ENCODE results near the gene PPP1R14C. TPM values are rescaled to one million over a fixed set of nuclear protein-coding genes. Genes with fewer than 3 reads are reported as not detected.

PPP1R14C gene
- total and polyA plus RNA-seq, 2 donors, result 0.42 to 1.9 TPM

GRCh38 chr6:150251566-150252186 is 108.8 kb downstream of the PPP1R14C start:
- no peaks in the 10 kb centered on the region for H3K4me1 ChIP-seq (ENCODE audit: control insufficient read depth in 2 of 2, insufficient read depth in 2 of 2, low read length in 2 of 2)
- H3K27me3 ChIP-seq (ENCODE audit: control insufficient read depth in 2 of 2, insufficient read depth in 1 of 2, low read length in 1 of 2), result no peaks in the 10 kb centered on the region
- 98% methylated on average over 6 of the region's 6 CpGs for WGBS
- H3K27ac ChIP-seq (ENCODE audit: low read depth in 1 of 2, low read length in 1 of 2), result peak overlapping the region in 1 of 2 donors; percentile 46
- peaks cover 0 to 6% of the 10 kb centered on the region in 2 donors for H3K9me3 ChIP-seq (ENCODE audit: control insufficient read depth in 2 of 2, insufficient read depth in 1 of 2, low read length in 1 of 2)
- H3K36me3 ChIP-seq (ENCODE audit: control insufficient read depth in 2 of 2, insufficient read depth in 2 of 2, low read length in 1 of 2), result no peaks in the 10 kb centered on the region
- no peak for DNase-seq (ENCODE audit: low read depth in 6 of 9, low spot score in 9 of 9)
- H3K4me3 ChIP-seq (ENCODE audit: low read length in 2 of 2), result no peak overlapping the region

GRCh38 chr6:150252714-150253444 is 110.0 kb downstream of the PPP1R14C start:
- no peak overlapping the region for H3K4me3 ChIP-seq (ENCODE audit: low read length in 2 of 2)
- no peaks in the 10 kb centered on the region for H3K4me1 ChIP-seq (ENCODE audit: control insufficient read depth in 2 of 2, insufficient read depth in 2 of 2, low read length in 2 of 2)
- 88% methylated on average over 6 of the region's 6 CpGs for WGBS
- no peaks in the 10 kb centered on the region for H3K36me3 ChIP-seq (ENCODE audit: control insufficient read depth in 2 of 2, insufficient read depth in 2 of 2, low read length in 1 of 2)
- DNase-seq (ENCODE audit: low read depth in 6 of 9, low spot score in 9 of 9), result no peak
- no peak overlapping the region for H3K27ac ChIP-seq (ENCODE audit: low read depth in 1 of 2, low read length in 1 of 2)
- H3K9me3 ChIP-seq (ENCODE audit: control insufficient read depth in 2 of 2, insufficient read depth in 1 of 2, low read length in 1 of 2), result peaks cover 0 to 4% of the 10 kb centered on the region in 2 donors
- no peaks in the 10 kb centered on the region for H3K27me3 ChIP-seq (ENCODE audit: control insufficient read depth in 2 of 2, insufficient read depth in 1 of 2, low read length in 1 of 2)

- no peak overlapping the region for H3K27ac ChIP-seq (ENCODE audit: low read depth in 1 of 2, low read length in 1 of 2)
- no peaks in the 10 kb centered on the region for H3K27me3 ChIP-seq (ENCODE audit: control insufficient read depth in 2 of 2, insufficient read depth in 1 of 2, low read length in 1 of 2)
- no peak overlapping the region for H3K4me3 ChIP-seq (ENCODE audit: low read length in 2 of 2)
- H3K4me1 ChIP-seq (ENCODE audit: control insufficient read depth in 2 of 2, insufficient read depth in 2 of 2, low read length in 2 of 2), result no peaks in the 10 kb centered on the region
- WGBS, result 87% methylated on average over 3 of the region's 3 CpGs
- no peaks in the 10 kb centered on the region for H3K36me3 ChIP-seq (ENCODE audit: control insufficient read depth in 2 of 2, insufficient read depth in 2 of 2, low read length in 1 of 2)
- no peak for DNase-seq (ENCODE audit: low read depth in 6 of 9, low spot score in 9 of 9)
- no peaks in the 10 kb centered on the region for H3K9me3 ChIP-seq (ENCODE audit: control insufficient read depth in 2 of 2, insufficient read depth in 1 of 2, low read length in 1 of 2)
Measured at GRCh38 chr6:150253489-150253888, 110.6 kb downstream of the PPP1R14C start.

- H3K4me1 ChIP-seq (ENCODE audit: control insufficient read depth in 2 of 2, insufficient read depth in 2 of 2, low read length in 2 of 2), result no peaks in the 10 kb centered on the region
- no peaks in the 10 kb centered on the region for H3K36me3 ChIP-seq (ENCODE audit: control insufficient read depth in 2 of 2, insufficient read depth in 2 of 2, low read length in 1 of 2)
- no peaks in the 10 kb centered on the region for H3K9me3 ChIP-seq (ENCODE audit: control insufficient read depth in 2 of 2, insufficient read depth in 1 of 2, low read length in 1 of 2)
- H3K27me3 ChIP-seq (ENCODE audit: control insufficient read depth in 2 of 2, insufficient read depth in 1 of 2, low read length in 1 of 2), result no peaks in the 10 kb centered on the region
- DNase-seq (ENCODE audit: low read depth in 6 of 9, low spot score in 9 of 9), result no peak
- no peak overlapping the region for H3K4me3 ChIP-seq (ENCODE audit: low read length in 2 of 2)
- WGBS, result 91% methylated on average over 4 of the region's 4 CpGs
- H3K27ac ChIP-seq (ENCODE audit: low read depth in 1 of 2, low read length in 1 of 2), result no peak overlapping the region
Measured at GRCh38 chr6:150254770-150255169, 111.9 kb downstream of the PPP1R14C start.

- H3K9me3 ChIP-seq (ENCODE audit: control insufficient read depth in 2 of 2, insufficient read depth in 1 of 2, low read length in 1 of 2), result no peaks in the 10 kb centered on the region
- no peak overlapping the region for H3K4me3 ChIP-seq (ENCODE audit: low read length in 2 of 2)
- DNase-seq (ENCODE audit: low read depth in 6 of 9, low spot score in 9 of 9), result no peak
- H3K27ac ChIP-seq (ENCODE audit: low read depth in 1 of 2, low read length in 1 of 2), result no peak overlapping the region
- 93% methylated on average over 9 of the region's 9 CpGs for WGBS
- no peaks in the 10 kb centered on the region for H3K27me3 ChIP-seq (ENCODE audit: control insufficient read depth in 2 of 2, insufficient read depth in 1 of 2, low read length in 1 of 2)
- no peaks in the 10 kb centered on the region for H3K4me1 ChIP-seq (ENCODE audit: control insufficient read depth in 2 of 2, insufficient read depth in 2 of 2, low read length in 2 of 2)
- no peaks in the 10 kb centered on the region for H3K36me3 ChIP-seq (ENCODE audit: control insufficient read depth in 2 of 2, insufficient read depth in 2 of 2, low read length in 1 of 2)
Measured at GRCh38 chr6:150255840-150256239, 113.0 kb downstream of the PPP1R14C start.

- no peaks in the 10 kb centered on the region for H3K36me3 ChIP-seq (ENCODE audit: control insufficient read depth in 2 of 2, insufficient read depth in 2 of 2, low read length in 1 of 2)
- no peak overlapping the region for H3K27ac ChIP-seq (ENCODE audit: low read depth in 1 of 2, low read length in 1 of 2)
- no peaks in the 10 kb centered on the region for H3K9me3 ChIP-seq (ENCODE audit: control insufficient read depth in 2 of 2, insufficient read depth in 1 of 2, low read length in 1 of 2)
- H3K4me3 ChIP-seq (ENCODE audit: low read length in 2 of 2), result no peak overlapping the region
- WGBS, result 94% methylated on average over 8 of the region's 8 CpGs
- no peak for DNase-seq (ENCODE audit: low read depth in 6 of 9, low spot score in 9 of 9)
- no peaks in the 10 kb centered on the region for H3K4me1 ChIP-seq (ENCODE audit: control insufficient read depth in 2 of 2, insufficient read depth in 2 of 2, low read length in 2 of 2)
- no peaks in the 10 kb centered on the region for H3K27me3 ChIP-seq (ENCODE audit: control insufficient read depth in 2 of 2, insufficient read depth in 1 of 2, low read length in 1 of 2)
Measured at GRCh38 chr6:150256618-150257272, 113.9 kb downstream of the PPP1R14C start.

- no peak overlapping the region for H3K4me3 ChIP-seq (ENCODE audit: low read length in 2 of 2)
- H3K36me3 ChIP-seq (ENCODE audit: control insufficient read depth in 2 of 2, insufficient read depth in 2 of 2, low read length in 1 of 2), result no peaks in the 10 kb centered on the region
- H3K9me3 ChIP-seq (ENCODE audit: control insufficient read depth in 2 of 2, insufficient read depth in 1 of 2, low read length in 1 of 2), result no peaks in the 10 kb centered on the region
- WGBS, result 97% methylated on average over 5 of the region's 5 CpGs
- H3K27me3 ChIP-seq (ENCODE audit: control insufficient read depth in 2 of 2, insufficient read depth in 1 of 2, low read length in 1 of 2), result no peaks in the 10 kb centered on the region
- DNase-seq (ENCODE audit: low read depth in 6 of 9, low spot score in 9 of 9), result no peak
- H3K4me1 ChIP-seq (ENCODE audit: control insufficient read depth in 2 of 2, insufficient read depth in 2 of 2, low read length in 2 of 2), result no peaks in the 10 kb centered on the region
- H3K27ac ChIP-seq (ENCODE audit: low read depth in 1 of 2, low read length in 1 of 2), result no peak overlapping the region
Measured at GRCh38 chr6:150258381-150258780, 115.5 kb downstream of the PPP1R14C start.

- Histone ChIP-seq H3K27me3 (ENCODE audit: control insufficient read depth in 2 of 2, insufficient read depth in 1 of 2, low read length in 1 of 2) (peaks cover 0 to 4% of the 10 kb centered on the region in 2 donors), H3K27ac (ENCODE audit: low read depth in 1 of 2, low read length in 1 of 2) (no peak overlapping the region), H3K4me3 (ENCODE audit: low read length in 2 of 2) (no peak overlapping the region), H3K36me3 (ENCODE audit: control insufficient read depth in 2 of 2, insufficient read depth in 2 of 2, low read length in 1 of 2) (no peaks in the 10 kb centered on the region), H3K4me1 (ENCODE audit: control insufficient read depth in 2 of 2, insufficient read depth in 2 of 2, low read length in 2 of 2) (no peaks in the 10 kb centered on the region), H3K9me3 (ENCODE audit: control insufficient read depth in 2 of 2, insufficient read depth in 1 of 2, low read length in 1 of 2) (peaks cover 0 to 12% of the 10 kb centered on the region in 2 donors)
- whole genome bisulfite sequencing, result 92% methylated on average over 2 of the region's 2 CpGs
- no peak for DNase-seq (ENCODE audit: low read depth in 6 of 9, low spot score in 9 of 9)
Measured at GRCh38 chr6:150260931-150261330, 118.1 kb downstream of the PPP1R14C start.

GRCh38 chr6:150261997-150262697 is 119.3 kb downstream of the PPP1R14C start:
- no peak overlapping the region for H3K27ac ChIP-seq (ENCODE audit: low read depth in 1 of 2, low read length in 1 of 2)
- no peak overlapping the region for H3K4me3 ChIP-seq (ENCODE audit: low read length in 2 of 2)
- WGBS, result 90% methylated on average over 16 of the region's 16 CpGs
- no peaks in the 10 kb centered on the region for H3K36me3 ChIP-seq (ENCODE audit: control insufficient read depth in 2 of 2, insufficient read depth in 2 of 2, low read length in 1 of 2)
- no peak for DNase-seq (ENCODE audit: low read depth in 6 of 9, low spot score in 9 of 9)
- no peaks in the 10 kb centered on the region for H3K4me1 ChIP-seq (ENCODE audit: control insufficient read depth in 2 of 2, insufficient read depth in 2 of 2, low read length in 2 of 2)
- H3K27me3 ChIP-seq (ENCODE audit: control insufficient read depth in 2 of 2, insufficient read depth in 1 of 2, low read length in 1 of 2), result peaks cover 0 to 4% of the 10 kb centered on the region in 2 donors
- H3K9me3 ChIP-seq (ENCODE audit: control insufficient read depth in 2 of 2, insufficient read depth in 1 of 2, low read length in 1 of 2), result peaks cover 0 to 12% of the 10 kb centered on the region in 2 donors
